Muscle of arm (tissue), 12 donors: ENCODE results near the gene C1orf174. TPM values are rescaled to one million over a fixed set of nuclear protein-coding genes. Genes with fewer than 3 reads are reported as not detected.

ENCODE experiments used
- DNase-seq: peaks from one replicate; pipeline ENCODE4 v3.0.0-alpha.2; 2013
- polyA plus RNA-seq, 12 donors: library from polyadenylated mRNA; unstranded; fragments of 120-200 nt; gene quantifications; one replicate each; pipeline ENCODE4 v1.2.1, GENCODE V29; 2013; ENCODE audit not compliant: insufficient read length in 12 of 12

Gene C1orf174
- polyA plus RNA-seq, 12 donors, result 12.2 to 173 (median 17.7) TPM

GRCh38 chr1:3896396-3897000, 3.6 kb downstream of the C1orf174 start:
- DNase-seq, result no peak

- no peak for DNase-seq
Observed at GRCh38 chr1:3895951-3896325, 4.1 kb downstream of the C1orf174 start.

- DNase-seq, result no peak
Observed at GRCh38 chr1:3895279-3895950, 4.7 kb downstream of the C1orf174 start.

- no peak for DNase-seq
Observed at GRCh38 chr1:3894626-3895278, 5.3 kb downstream of the C1orf174 start.

- DNase-seq, result no peak
Observed at GRCh38 chr1:3893190-3893589, 6.9 kb downstream of the C1orf174 start.

GRCh38 chr1:3892748-3893147, 7.3 kb downstream of the C1orf174 start:
- DNase-seq, result no peak

GRCh38 chr1:3891329-3891865, 8.7 kb downstream of the C1orf174 start:
- no peak for DNase-seq

- DNase-seq, result no peak
Observed at GRCh38 chr1:3890389-3891328, 9.4 kb downstream of the C1orf174 start.

GRCh38 chr1:3889936-3890335, 10.1 kb downstream of the C1orf174 start:
- no peak for DNase-seq

- DNase-seq, result no peak
Observed at GRCh38 chr1:3888301-3888700, 11.8 kb downstream of the C1orf174 start.

- no peak for DNase-seq
Observed at GRCh38 chr1:3886691-3887090, 13.4 kb downstream of the C1orf174 start.

GRCh38 chr1:3886106-3886670, 13.9 kb downstream of the C1orf174 start:
- DNase-seq, result no peak

GRCh38 chr1:3885611-3886010, 14.5 kb downstream of the C1orf174 start:
- no peak for DNase-seq

- no peak for DNase-seq
Observed at GRCh38 chr1:3884966-3885365, 15.1 kb downstream of the C1orf174 start.

- DNase-seq, result no peak
Observed at GRCh38 chr1:3883194-3883925, 16.7 kb downstream of the C1orf174 start.

GRCh38 chr1:3881193-3881480, 18.9 kb downstream of the C1orf174 start:
- DNase-seq, result no peak

- no peak for DNase-seq
Observed at GRCh38 chr1:3880429-3881192, 19.5 kb downstream of the C1orf174 start.

GRCh38 chr1:3879787-3880428, 20.2 kb downstream of the C1orf174 start:
- DNase-seq, result no peak

- DNase-seq, result no peak
Observed at GRCh38 chr1:3879099-3879498, 21.0 kb downstream of the C1orf174 start.

- DNase-seq, result no peak
Observed at GRCh38 chr1:3876716-3877115, 23.4 kb downstream of the C1orf174 start.
